Measurements from ENCODE around the gene PPP6R2. TPM values are rescaled to one million over a fixed set of nuclear protein-coding genes. Genes with fewer than 3 reads are reported as not detected.

PPP6R2 gene
- total RNA-seq, 6 experiments from 2014 or later, result 38.3 to 80.3 (median 54.4) TPM

GRCh38 chr22:50447576-50448551, 104.7 kb downstream of the PPP6R2 start:
- peak in 3 of 4 donors; percentile 3 to 7 (median 4) for ATAC-seq
- Histone ChIP-seq H3K4me1 (no peaks in the 10 kb centered on the region), H3K27me3 (no peaks in the 10 kb centered on the region), H3K9me3 (no peaks in the 10 kb centered on the region), H3K27ac (no peak overlapping the region), H3K4me3 (no peak overlapping the region), H3K36me3 (peaks cover 0 to 31% (median 9%) of the 10 kb centered on the region in 4 donors)
- TF ChIP-seq CTCF (IDR thresholded peaks at IDR 0.05), result no peak
- 70% methylated on average over 7 of the region's 27 CpGs for WGBS (ENCODE audit: insufficient coverage, low coverage, low lambda C conversion rate, missing lambda C conversion rate)
- intact Hi-C loops (cut with DNase I), result no loop called here
- DNase-seq, result no peak

GRCh38 chr22:50452649-50453048, 109.5 kb downstream of the PPP6R2 start:
- intact Hi-C loops (cut with DNase I), result no loop called here
- Histone ChIP-seq H3K4me3 (no peak overlapping the region), H3K4me1 (no peaks in the 10 kb centered on the region), H3K27ac (no peak overlapping the region), H3K36me3 (peaks cover 0 to 40% (median 11%) of the 10 kb centered on the region in 4 donors), H3K9me3 (no peaks in the 10 kb centered on the region), H3K27me3 (no peaks in the 10 kb centered on the region)
- 84% methylated on average over 5 of the region's 5 CpGs for WGBS (ENCODE audit: insufficient coverage, low coverage, low lambda C conversion rate, missing lambda C conversion rate)
- TF ChIP-seq CTCF (IDR thresholded peaks at IDR 0.05) (no peak), POLR2A (IDR thresholded peaks at IDR 0.05) (no peak)
- DNase-seq (no peak), ATAC-seq (no peak)

GRCh38 chr22:50454556-50455075, 111.5 kb downstream of the PPP6R2 start:
- peaks cover 0 to 38% (median 8%) of the 10 kb centered on the region in 4 donors for H3K36me3 ChIP-seq
- 86% methylated on average over 4 of the region's 27 CpGs for WGBS (ENCODE audit: insufficient coverage, low coverage, low lambda C conversion rate, missing lambda C conversion rate)

GRCh38 chr22:50455201-50455600, 112.1 kb downstream of the PPP6R2 start:
- no peak for ATAC-seq
- Histone ChIP-seq H3K36me3 (peaks cover 0 to 34% (median 11%) of the 10 kb centered on the region in 4 donors), H3K27me3 (no peaks in the 10 kb centered on the region)

More at GRCh38 chr22:50454556-50455075, 111.5 kb downstream of the PPP6R2 start:
- H3K4me3 ChIP-seq, result no peak overlapping the region
- ATAC-seq (no peak), DNase-seq (no peak)
- intact Hi-C loops (cut with DNase I), result no loop called here
- H3K27me3 ChIP-seq, result no peaks in the 10 kb centered on the region
- no peaks in the 10 kb centered on the region for H3K9me3 ChIP-seq
- no peak overlapping the region for H3K27ac ChIP-seq
- TF ChIP-seq CTCF (IDR thresholded peaks at IDR 0.05) (no peak), POLR2A (IDR thresholded peaks at IDR 0.05) (no peak)
- no peaks in the 10 kb centered on the region for H3K4me1 ChIP-seq

More at GRCh38 chr22:50455201-50455600, 112.1 kb downstream of the PPP6R2 start:
- no peaks in the 10 kb centered on the region for H3K9me3 ChIP-seq
- H3K27ac ChIP-seq, result no peak overlapping the region
- intact Hi-C loops (cut with DNase I), result no loop called here
- no peak overlapping the region for H3K4me3 ChIP-seq
- TF ChIP-seq POLR2A (IDR thresholded peaks at IDR 0.05) (no peak), CTCF (IDR thresholded peaks at IDR 0.05) (no peak)
- H3K4me1 ChIP-seq, result no peaks in the 10 kb centered on the region
- no CpG with 5 or more reads among the region's 18 CpGs for WGBS (ENCODE audit: insufficient coverage, low coverage, low lambda C conversion rate, missing lambda C conversion rate)
- no peak for DNase-seq
